EH (cell line): ENCODE data around the gene ATP5IF1.
A peak's percentile ranks its signal among the peaks of the same experiment; 100 is the strongest.

Experiments
- DNase-seq: peaks from one replicate; pipeline ENCODE4 v3.0.0-alpha.2; 2015; ENCODE audit warnings: low read depth

Gene ATP5IF1

GRCh38 chr1:28265577-28265976, 29.7 kb downstream of the ATP5IF1 start:
- DNase-seq: no peak

GRCh38 chr1:28266920-28267322, 31.0 kb downstream of the ATP5IF1 start:
- no peak for DNase-seq

- no peak for DNase-seq
Observed at GRCh38 chr1:28267633-28268032, 31.7 kb downstream of the ATP5IF1 start.

- no peak for DNase-seq
Observed at GRCh38 chr1:28269529-28269928, 33.6 kb downstream of the ATP5IF1 start.

- DNase-seq: no peak
Observed at GRCh38 chr1:28272215-28272852, 36.4 kb downstream of the ATP5IF1 start.

GRCh38 chr1:28273216-28273860, 37.4 kb downstream of the ATP5IF1 start:
- peak; percentile 39 for DNase-seq

GRCh38 chr1:28278763-28279162, 42.8 kb downstream of the ATP5IF1 start:
- DNase-seq: no peak

GRCh38 chr1:28279721-28280120, 43.8 kb downstream of the ATP5IF1 start:
- DNase-seq: no peak

- DNase-seq: no peak
Observed at GRCh38 chr1:28280501-28280900, 44.6 kb downstream of the ATP5IF1 start.

- DNase-seq: no peak
Observed at GRCh38 chr1:28280977-28281381, 45.1 kb downstream of the ATP5IF1 start.

GRCh38 chr1:28281608-28282425, 45.9 kb downstream of the ATP5IF1 start:
- DNase-seq: no peak

- no peak for DNase-seq
Observed at GRCh38 chr1:28282426-28283407, 46.8 kb downstream of the ATP5IF1 start.

- DNase-seq: no peak
Observed at GRCh38 chr1:28286111-28286510, 50.2 kb downstream of the ATP5IF1 start.
